Transverse colon (tissue), 4 donors: ENCODE results near the gene OR4K2. TPM values are rescaled to one million over a fixed set of nuclear protein-coding genes. Genes with fewer than 3 reads are reported as not detected.
"Not testable (repeated sequence)": the region's sequence is repeated elsewhere in the genome, so short reads cannot be mapped to it uniquely, and the experiment has no call there.

Experiments used
- DNase-seq: peaks from one replicate; pipeline ENCODE4 v3.0.0-alpha.2; 2019
- H3K27ac ChIP-seq, 4 donors: fragments of 200-600 bp; sonication (generic); 2 replicates each; pipeline ENCODE4 v1.5.1; 2016 to 2018; ENCODE audit warnings: inconsistent platforms in 4 of 4
- H3K27me3 ChIP-seq: fragments of 200-600 bp; sonication (generic); 2 replicates; pipeline ENCODE4 v1.5.1; 2017; ENCODE audit warnings: inconsistent platforms
- H3K36me3 ChIP-seq, 4 donors: fragments of 200-600 bp; sonication (generic); 2 replicates each; pipeline ENCODE4 v1.5.1; 2017 to 2019; ENCODE audit warnings: inconsistent platforms in 4 of 4
- H3K4me1 ChIP-seq, 4 donors: fragments of 200-600 bp; sonication (generic); 2 replicates each; pipeline ENCODE4 v1.5.1; 2017 to 2020; ENCODE audit warnings: inconsistent platforms in 4 of 4
- H3K4me3 ChIP-seq, 4 donors: fragments of 200-600 bp; sonication (generic); 1 replicate in 1 of 4; 2 replicates in 3 of 4; pipeline versions ENCODE4 v1.5.1 to v1.6.1; 2017 to 2019; ENCODE audit warnings: inconsistent platforms in 4 of 4
- H3K9me3 ChIP-seq, 2 donors: fragments of 200-600 bp; sonication (generic); 2 replicates each; pipeline ENCODE4 v1.5.1; 2017 to 2019; ENCODE audit warnings: inconsistent platforms in 2 of 2
- EP300 ChIP-seq: sonication (generic); formaldehyde crosslinking; IDR thresholded peaks from one replicate; pipeline ENCODE4 v1.6.1; 2017; ENCODE audit warnings: antibody characterized with exemption, low read depth
- POLR2A ChIP-seq: fragments of 450-650 bp; IDR thresholded peaks from one replicate; pipeline ENCODE4 v1.6.1; 2016; ENCODE audit warnings: antibody characterized with exemption, mild to moderate bottlenecking, moderate library complexity
- POLR2AphosphoS5 ChIP-seq, 3 donors: sonication (generic); formaldehyde crosslinking; IDR thresholded peaks; one replicate each; pipeline ENCODE4 v1.6.1; 2016; ENCODE audit warnings: antibody characterized with exemption in 3 of 3
- WGBS, 2 donors: methylation state at CpG; one replicate each; pipeline ENCODE4 v1.1.5; 2018; ENCODE audit warnings: low coverage in 1 of 2; 5-methylcytosine and 5-hydroxymethylcytosine counted together
- in situ Hi-C, 4 donors: fragments of 200-750 bp; cut with MboI; loops; one replicate each; pipeline versions ENCODE4 v1.15.0 to v1.15.1; 2017; ENCODE audit warnings: low sequenced_read_pairs in 3 of 4, low pct_ligation_motif_present in 1 of 4, low pct_unique_long_range_greater_than_20kb in 1 of 4
- intact Hi-C: fragments of 100-400 bp; cut with DNase I; formaldehyde crosslinking; loops from one replicate; pipeline ENCODE4 v1.15.1; 2023; ENCODE audit warnings: low total_unique reads
- total RNA-seq, 4 donors: library from RNA; depleted of rRNA; stranded (reverse); fragments of >200 nt; gene quantifications; one replicate each; pipeline ENCODE4 v1.1.0, GENCODE V29; 2016
- TF ChIP-seq, protein P1 (sequence below), 5 experiments: fragments of 200-600 bp in 3 of 5; fragments of 450-650 bp in 2 of 5; sonication (generic) in 3 of 5; IDR thresholded peaks; 1 replicate in 2 of 5; 2 replicates in 3 of 5; pipeline ENCODE4 v1.5.1; 2016 to 2017; ENCODE audit warnings: antibody characterized with exemption in 5 of 5, inconsistent platforms in 3 of 5, mild to moderate bottlenecking in 2 of 5, moderate library complexity in 1 of 5

The OR4K2 gene
- total RNA-seq, 4 donors from 2014 or later = not detected

DNA sequence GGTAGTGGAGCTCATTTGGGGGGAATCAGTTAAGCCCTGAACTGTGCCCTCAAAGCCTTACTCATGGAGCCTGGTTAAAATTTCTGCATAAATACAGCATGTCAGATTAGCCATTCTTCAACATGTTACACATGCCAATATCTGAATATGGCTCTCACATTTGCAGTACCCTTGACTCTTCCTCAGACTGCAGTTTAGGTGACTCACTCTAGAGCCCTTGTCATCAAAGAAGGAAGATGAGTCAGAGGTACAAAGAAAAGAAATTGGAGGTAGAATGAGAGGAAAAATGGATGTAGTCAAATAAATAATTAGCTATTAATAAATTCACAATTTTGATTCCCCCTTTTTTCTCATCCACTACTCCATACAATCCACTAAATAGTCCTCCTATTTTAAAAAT is 23.6 kb upstream of the OR4K2 start:
- TF ChIP-seq POLR2A (no peak), POLR2AphosphoS5 (IDR thresholded peaks at IDR 0.05) (no peak), EP300 (no peak)
- TF ChIP-seq, protein P1, sequence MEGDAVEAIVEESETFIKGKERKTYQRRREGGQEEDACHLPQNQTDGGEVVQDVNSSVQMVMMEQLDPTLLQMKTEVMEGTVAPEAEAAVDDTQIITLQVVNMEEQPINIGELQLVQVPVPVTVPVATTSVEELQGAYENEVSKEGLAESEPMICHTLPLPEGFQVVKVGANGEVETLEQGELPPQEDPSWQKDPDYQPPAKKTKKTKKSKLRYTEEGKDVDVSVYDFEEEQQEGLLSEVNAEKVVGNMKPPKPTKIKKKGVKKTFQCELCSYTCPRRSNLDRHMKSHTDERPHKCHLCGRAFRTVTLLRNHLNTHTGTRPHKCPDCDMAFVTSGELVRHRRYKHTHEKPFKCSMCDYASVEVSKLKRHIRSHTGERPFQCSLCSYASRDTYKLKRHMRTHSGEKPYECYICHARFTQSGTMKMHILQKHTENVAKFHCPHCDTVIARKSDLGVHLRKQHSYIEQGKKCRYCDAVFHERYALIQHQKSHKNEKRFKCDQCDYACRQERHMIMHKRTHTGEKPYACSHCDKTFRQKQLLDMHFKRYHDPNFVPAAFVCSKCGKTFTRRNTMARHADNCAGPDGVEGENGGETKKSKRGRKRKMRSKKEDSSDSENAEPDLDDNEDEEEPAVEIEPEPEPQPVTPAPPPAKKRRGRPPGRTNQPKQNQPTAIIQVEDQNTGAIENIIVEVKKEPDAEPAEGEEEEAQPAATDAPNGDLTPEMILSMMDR (IDR thresholded peaks at IDR 0.05) = no peak
- Histone ChIP-seq H3K36me3 (no peaks in the 10 kb centered on the region), H3K4me1 (no peaks in the 10 kb centered on the region), H3K4me3 (no peak overlapping the region), H3K27me3 (no peaks in the 10 kb centered on the region), H3K9me3 (peaks cover 0 to 10% of the 10 kb centered on the region in 2 donors), H3K27ac (no peak overlapping the region)
- DNase-seq = no peak
- intact Hi-C loops (no loop called here), in situ Hi-C loops (no loop called here)

GRCh38 chr14:19866061-19866669 is 8.8 kb upstream of the OR4K2 start:
- H3K27me3 ChIP-seq, intact Hi-C loops, DNase-seq, in situ Hi-C loops, H3K27ac ChIP-seq, H3K4me1 ChIP-seq, H3K36me3 ChIP-seq, H3K4me3 ChIP-seq, H3K9me3 ChIP-seq: not testable (repeated sequence)
- 93% methylated on average over 3 of the region's 39 CpGs; no CpG with 5 or more reads in 1 of the 2 donors for WGBS, 2 donors

DNA sequence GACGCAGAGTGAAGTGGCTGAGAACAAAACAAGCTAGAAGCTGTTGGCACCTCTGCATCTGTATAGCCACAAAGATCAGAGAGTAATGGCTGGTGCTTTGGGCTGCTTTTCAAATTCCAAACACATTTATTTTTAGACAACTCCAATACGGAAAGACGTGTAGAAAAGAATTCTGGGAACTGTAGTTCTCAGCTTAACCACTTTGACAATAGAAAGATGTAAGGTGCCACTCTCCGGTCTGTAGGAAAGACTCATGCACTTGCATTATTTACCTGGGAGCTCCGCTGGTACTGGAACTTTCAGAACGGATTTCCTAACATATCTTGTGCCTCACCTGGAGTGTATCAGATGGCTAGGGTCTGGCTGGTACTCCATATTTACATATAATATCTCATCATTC is 1.8 kb upstream of the OR4K2 start:
- in situ Hi-C loops = no loop called here
- Histone ChIP-seq H3K4me1 (no peaks in the 10 kb centered on the region), H3K36me3 (no peaks in the 10 kb centered on the region), H3K27ac (no peak overlapping the region), H3K4me3 (no peak overlapping the region), H3K9me3 (no peaks in the 10 kb centered on the region), H3K27me3 (no peaks in the 10 kb centered on the region)
- intact Hi-C loops = no loop called here
- TF ChIP-seq POLR2A (no peak), POLR2AphosphoS5 (IDR thresholded peaks at IDR 0.05) (no peak), EP300 (no peak)
- TF ChIP-seq, protein P1 (IDR thresholded peaks at IDR 0.05) = no peak
- WGBS, 2 donors = 44 to 48% methylated on average over 3 to 6 of the region's 6 CpGs
- DNase-seq = no peak

GRCh38 chr14:19878029-19878642 is 3.2 kb downstream of the OR4K2 start:
- no peak for TF ChIP-seq POLR2AphosphoS5 (IDR thresholded peaks at IDR 0.05)
- TF ChIP-seq, protein P1 (IDR thresholded peaks at IDR 0.05) = peak in 4 of 5 experiments; percentile 26 to 51 (median 40)
- Histone ChIP-seq H3K9me3 (no peaks in the 10 kb centered on the region), H3K4me3 (no peak overlapping the region), H3K4me1 (no peaks in the 10 kb centered on the region), H3K27me3 (no peaks in the 10 kb centered on the region), H3K36me3 (no peaks in the 10 kb centered on the region), H3K27ac (no peak overlapping the region)
- intact Hi-C loops (no loop called here), in situ Hi-C loops (no loop called here)
- no peak for DNase-seq

- Histone ChIP-seq H3K27ac (no peak overlapping the region), H3K27me3 (no peaks in the 10 kb centered on the region), H3K36me3 (no peaks in the 10 kb centered on the region), H3K4me3 (no peak overlapping the region), H3K4me1 (no peaks in the 10 kb centered on the region), H3K9me3 (peaks cover 15 to 60% of the 10 kb centered on the region in 2 donors)
- no peak for DNase-seq
- WGBS, 2 donors = 25% methylated on average over 2 of the region's 2 CpGs; no CpG with 5 or more reads in 1 of the 2 donors
- intact Hi-C loops (no loop called here), in situ Hi-C loops (no loop called here)
- TF ChIP-seq, protein P1 (IDR thresholded peaks at IDR 0.05) = no peak
These were observed 20.3 kb downstream of the OR4K2 start for GRCh38 chr14:19895282-19895681.
